Urinary bladder (tissue), 4 donors: ENCODE data around the gene SERPINB10. TPM values are rescaled to one million over a fixed set of nuclear protein-coding genes. Genes with fewer than 3 reads are reported as not detected.

Source experiments
- DNase-seq: peaks from one replicate; pipeline ENCODE4 v3.0.0-alpha.2; 2015; ENCODE audit errors: extremely low spot score
- H3K27ac ChIP-seq: one replicate; pipeline ENCODE4 v1.5.1; 2013; ENCODE audit warnings: low read depth, mild to moderate bottlenecking, moderate library complexity
- H3K36me3 ChIP-seq: one replicate; pipeline ENCODE4 v1.6.1; 2013; ENCODE audit warnings: mild to moderate bottlenecking, moderate library complexity; ENCODE audit not compliant: insufficient read depth
- H3K4me1 ChIP-seq: one replicate; pipeline ENCODE4 v1.6.1; 2013; ENCODE audit warnings: mild to moderate bottlenecking, moderate library complexity; ENCODE audit not compliant: insufficient read depth
- H3K4me3 ChIP-seq: one replicate; pipeline ENCODE4 v1.5.1; 2013; ENCODE audit warnings: low read depth, low read length
- WGBS: extraction: QIAGEN DNeasy Blood & Tissue Kit; methylation state at CpG from one replicate; pipeline ENCODE4 v1.1.7; 2013; 5-methylcytosine and 5-hydroxymethylcytosine counted together
- polyA plus RNA-seq: library from polyadenylated mRNA; stranded (reverse); fragments of 200-250 nt; gene quantifications from one replicate; pipeline ENCODE4 v1.2.3, GENCODE V29; 2013
- total RNA-seq: library from RNA; depleted of rRNA; stranded (reverse); fragments of >200 nt; gene quantifications from one replicate; pipeline ENCODE4 v1.2.3, GENCODE V29; 2014
- donor health status: healthy with polysubstance abuse.
- donor health status: healthy.

Gene SERPINB10
- total and polyA plus RNA-seq, 2 donors = 0.21 TPM; not detected in 1

- no peaks in the 10 kb centered on the region for H3K4me1 ChIP-seq
- 48% methylated on average over 8 of the region's 8 CpGs for WGBS
Observed at GRCh38 chr18:63882333-63883141, 25.2 kb upstream of the SERPINB10 start.

GRCh38 chr18:63883617-63884016, 24.1 kb upstream of the SERPINB10 start:
- Histone ChIP-seq H3K27ac (no peak overlapping the region), H3K4me1 (no peaks in the 10 kb centered on the region), H3K4me3 (no peak overlapping the region), H3K36me3 (no peaks in the 10 kb centered on the region)
- no peak for DNase-seq

More at GRCh38 chr18:63882333-63883141, 25.2 kb upstream of the SERPINB10 start:
- H3K4me3 ChIP-seq = no peak overlapping the region
- DNase-seq = peak; percentile 59
- no peaks in the 10 kb centered on the region for H3K36me3 ChIP-seq
- H3K27ac ChIP-seq = no peak overlapping the region

- Histone ChIP-seq H3K27ac (no peak within 1 kb of the TSS), H3K4me1 (no peaks in the 10 kb centered on the region), H3K4me3 (no peak within 1 kb of the TSS), H3K36me3 (no peaks in the 10 kb centered on the region)
- 50% methylated on average over 1 of the region's 1 CpG for WGBS
- DNase-seq = no peak
Observed at GRCh38 chr18:63887424-63887823, 20.3 kb upstream of the SERPINB10 start, which contains the start of gene SERPINB2. Gene SERPINB2 (plus strand): TSS chr18:63887705. CDS start chr18:63891445, 3,740 bp downstream.

- DNase-seq = no peak
- Histone ChIP-seq H3K36me3 (no peaks in the 10 kb centered on the region), H3K4me1 (no peaks in the 10 kb centered on the region), H3K27ac (no peak overlapping the region), H3K4me3 (no peak overlapping the region)
- 11% methylated on average over 1 of the region's 1 CpG for WGBS
Observed at GRCh38 chr18:63888470-63889190, 19.1 kb upstream of the SERPINB10 start.

GRCh38 chr18:63889626-63890025, 18.1 kb upstream of the SERPINB10 start:
- no peak for DNase-seq
- Histone ChIP-seq H3K36me3 (no peaks in the 10 kb centered on the region), H3K4me3 (no peak overlapping the region), H3K27ac (no peak overlapping the region), H3K4me1 (no peaks in the 10 kb centered on the region)
- WGBS = 83% methylated on average over 2 of the region's 2 CpGs

GRCh38 chr18:63890237-63890949, 17.4 kb upstream of the SERPINB10 start:
- WGBS = 82% methylated on average over 6 of the region's 6 CpGs
- Histone ChIP-seq H3K27ac (no peak overlapping the region), H3K36me3 (no peaks in the 10 kb centered on the region), H3K4me3 (no peak overlapping the region), H3K4me1 (no peaks in the 10 kb centered on the region)
- no peak for DNase-seq

GRCh38 chr18:63890950-63891304, 16.8 kb upstream of the SERPINB10 start:
- no peaks in the 10 kb centered on the region for H3K4me1 ChIP-seq
- H3K27ac ChIP-seq = no peak overlapping the region
- WGBS = 72% methylated on average over 5 of the region's 5 CpGs
- no peak for DNase-seq
- H3K36me3 ChIP-seq = no peaks in the 10 kb centered on the region
- no peak overlapping the region for H3K4me3 ChIP-seq

GRCh38 chr18:63892566-63892965, 15.2 kb upstream of the SERPINB10 start:
- 84% methylated on average over 4 of the region's 4 CpGs for WGBS

GRCh38 chr18:63894106-63894772, 13.5 kb upstream of the SERPINB10 start:
- Histone ChIP-seq H3K27ac (no peak overlapping the region), H3K4me1 (no peaks in the 10 kb centered on the region), H3K4me3 (no peak overlapping the region), H3K36me3 (no peaks in the 10 kb centered on the region)
- WGBS = 78% methylated on average over 6 of the region's 6 CpGs
- DNase-seq = no peak

More at GRCh38 chr18:63892566-63892965, 15.2 kb upstream of the SERPINB10 start:
- Histone ChIP-seq H3K27ac (no peak overlapping the region), H3K36me3 (no peaks in the 10 kb centered on the region), H3K4me1 (no peaks in the 10 kb centered on the region), H3K4me3 (no peak overlapping the region)
- DNase-seq = no peak

GRCh38 chr18:63895190-63895589, 12.6 kb upstream of the SERPINB10 start:
- Histone ChIP-seq H3K36me3 (no peaks in the 10 kb centered on the region), H3K4me3 (no peak overlapping the region), H3K27ac (no peak overlapping the region), H3K4me1 (no peaks in the 10 kb centered on the region)
- DNase-seq = no peak
- 61% methylated on average over 6 of the region's 6 CpGs for WGBS

GRCh38 chr18:63897072-63897471, 10.7 kb upstream of the SERPINB10 start:
- no peak for DNase-seq
- no peaks in the 10 kb centered on the region for H3K36me3 ChIP-seq
- H3K4me1 ChIP-seq = no peaks in the 10 kb centered on the region
- H3K4me3 ChIP-seq = no peak overlapping the region
- 42% methylated on average over 4 of the region's 4 CpGs for WGBS
- no peak overlapping the region for H3K27ac ChIP-seq

GRCh38 chr18:63899206-63899605, 8.6 kb upstream of the SERPINB10 start:
- H3K4me3 ChIP-seq = no peak overlapping the region
- H3K36me3 ChIP-seq = no peaks in the 10 kb centered on the region
- no peak for DNase-seq
- H3K27ac ChIP-seq = no peak overlapping the region
- H3K4me1 ChIP-seq = no peaks in the 10 kb centered on the region

- Histone ChIP-seq H3K27ac (no peak overlapping the region), H3K36me3 (no peaks in the 10 kb centered on the region), H3K4me1 (no peaks in the 10 kb centered on the region), H3K4me3 (no peak overlapping the region)
- DNase-seq = no peak
- 90% methylated on average over 1 of the region's 1 CpG for WGBS
Observed at GRCh38 chr18:63903851-63904570, 3.7 kb upstream of the SERPINB10 start.
